Ishikawa (cell line): ENCODE results near the gene WWOX.

Source experiments
- CEBPB ChIP-seq: IDR thresholded peaks from 2 replicates; pipeline ENCODE4 v1.6.1; 2012
- CREB1 ChIP-seq: IDR thresholded peaks from 2 replicates; pipeline ENCODE4 v1.6.1; 2012; ENCODE audit warnings: low read depth
- EGR1 ChIP-seq: IDR thresholded peaks from 2 replicates; pipeline ENCODE4 v1.6.1; 2012
- EP300 ChIP-seq: IDR thresholded peaks from 2 replicates; pipeline ENCODE4 v1.6.1; 2012; ENCODE audit warnings: borderline replicate concordance
- FOXM1 ChIP-seq: IDR thresholded peaks from 2 replicates; pipeline ENCODE4 v1.6.1; 2012; ENCODE audit warnings: low read depth, borderline replicate concordance
- NFIC ChIP-seq: IDR thresholded peaks from 2 replicates; pipeline ENCODE4 v1.6.1; 2012
- RAD21 ChIP-seq: IDR thresholded peaks from 2 replicates; pipeline ENCODE4 v1.6.1; 2012; ENCODE audit warnings: low read depth
- TAF1 ChIP-seq: IDR thresholded peaks from 2 replicates; pipeline ENCODE4 v1.6.1; 2012; ENCODE audit warnings: low read depth, mild to moderate bottlenecking
- TCF12 ChIP-seq: IDR thresholded peaks from 2 replicates; pipeline ENCODE4 v1.6.1; 2012; ENCODE audit warnings: low read depth
- TEAD4 ChIP-seq: IDR thresholded peaks from 2 replicates; pipeline ENCODE4 v1.6.1; 2012
- YY1 ChIP-seq: IDR thresholded peaks from 2 replicates; pipeline ENCODE4 v1.6.1; 2012; ENCODE audit warnings: low read depth
- ZBTB7A ChIP-seq: IDR thresholded peaks from 2 replicates; pipeline ENCODE4 v1.6.1; 2012; ENCODE audit warnings: low read depth
- TF ChIP-seq, protein P1 (sequence below): IDR thresholded peaks from 2 replicates; pipeline ENCODE4 v1.6.1; 2012
- TF ChIP-seq, protein P2 (sequence below): IDR thresholded peaks from 2 replicates; pipeline ENCODE4 v1.6.1; 2012; ENCODE audit warnings: low read depth, mild to moderate bottlenecking
- TF ChIP-seq, protein P3 (sequence below): IDR thresholded peaks from 2 replicates; pipeline ENCODE4 v1.6.1; 2012

The WWOX gene

DNA sequence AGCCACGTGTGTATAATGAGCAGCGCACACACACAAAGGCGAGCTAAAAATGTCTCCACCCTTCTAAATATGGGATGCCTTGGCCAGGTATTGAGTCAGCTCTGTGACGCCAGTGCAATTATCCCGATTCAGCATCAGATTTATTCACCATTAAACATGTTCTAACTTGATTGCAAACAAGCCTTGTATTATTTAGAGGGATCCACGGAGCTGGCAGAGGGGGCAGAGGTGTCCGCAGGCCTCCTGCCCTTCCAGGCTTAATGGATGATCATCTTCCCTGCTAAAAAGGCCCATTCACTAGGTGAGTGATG is 909.4 kb downstream of the WWOX start:
- TF ChIP-seq RAD21 (no peak), FOXM1 (no peak), YY1 (no peak), TCF12 (no peak), EP300 (no peak), ZBTB7A (no peak), TAF1 (no peak), CEBPB (no peak), NFIC (no peak), TEAD4 (no peak), CREB1 (no peak), EGR1 (no peak)
- TF ChIP-seq, protein P1, sequence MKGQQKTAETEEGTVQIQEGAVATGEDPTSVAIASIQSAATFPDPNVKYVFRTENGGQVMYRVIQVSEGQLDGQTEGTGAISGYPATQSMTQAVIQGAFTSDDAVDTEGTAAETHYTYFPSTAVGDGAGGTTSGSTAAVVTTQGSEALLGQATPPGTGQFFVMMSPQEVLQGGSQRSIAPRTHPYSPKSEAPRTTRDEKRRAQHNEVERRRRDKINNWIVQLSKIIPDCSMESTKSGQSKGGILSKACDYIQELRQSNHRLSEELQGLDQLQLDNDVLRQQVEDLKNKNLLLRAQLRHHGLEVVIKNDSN, result no peak
- TF ChIP-seq, protein P2, sequence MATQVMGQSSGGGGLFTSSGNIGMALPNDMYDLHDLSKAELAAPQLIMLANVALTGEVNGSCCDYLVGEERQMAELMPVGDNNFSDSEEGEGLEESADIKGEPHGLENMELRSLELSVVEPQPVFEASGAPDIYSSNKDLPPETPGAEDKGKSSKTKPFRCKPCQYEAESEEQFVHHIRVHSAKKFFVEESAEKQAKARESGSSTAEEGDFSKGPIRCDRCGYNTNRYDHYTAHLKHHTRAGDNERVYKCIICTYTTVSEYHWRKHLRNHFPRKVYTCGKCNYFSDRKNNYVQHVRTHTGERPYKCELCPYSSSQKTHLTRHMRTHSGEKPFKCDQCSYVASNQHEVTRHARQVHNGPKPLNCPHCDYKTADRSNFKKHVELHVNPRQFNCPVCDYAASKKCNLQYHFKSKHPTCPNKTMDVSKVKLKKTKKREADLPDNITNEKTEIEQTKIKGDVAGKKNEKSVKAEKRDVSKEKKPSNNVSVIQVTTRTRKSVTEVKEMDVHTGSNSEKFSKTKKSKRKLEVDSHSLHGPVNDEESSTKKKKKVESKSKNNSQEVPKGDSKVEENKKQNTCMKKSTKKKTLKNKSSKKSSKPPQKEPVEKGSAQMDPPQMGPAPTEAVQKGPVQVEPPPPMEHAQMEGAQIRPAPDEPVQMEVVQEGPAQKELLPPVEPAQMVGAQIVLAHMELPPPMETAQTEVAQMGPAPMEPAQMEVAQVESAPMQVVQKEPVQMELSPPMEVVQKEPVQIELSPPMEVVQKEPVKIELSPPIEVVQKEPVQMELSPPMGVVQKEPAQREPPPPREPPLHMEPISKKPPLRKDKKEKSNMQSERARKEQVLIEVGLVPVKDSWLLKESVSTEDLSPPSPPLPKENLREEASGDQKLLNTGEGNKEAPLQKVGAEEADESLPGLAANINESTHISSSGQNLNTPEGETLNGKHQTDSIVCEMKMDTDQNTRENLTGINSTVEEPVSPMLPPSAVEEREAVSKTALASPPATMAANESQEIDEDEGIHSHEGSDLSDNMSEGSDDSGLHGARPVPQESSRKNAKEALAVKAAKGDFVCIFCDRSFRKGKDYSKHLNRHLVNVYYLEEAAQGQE, result no peak
- TF ChIP-seq, protein P3, sequence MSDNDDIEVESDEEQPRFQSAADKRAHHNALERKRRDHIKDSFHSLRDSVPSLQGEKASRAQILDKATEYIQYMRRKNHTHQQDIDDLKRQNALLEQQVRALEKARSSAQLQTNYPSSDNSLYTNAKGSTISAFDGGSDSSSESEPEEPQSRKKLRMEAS, result no peak

DNA sequence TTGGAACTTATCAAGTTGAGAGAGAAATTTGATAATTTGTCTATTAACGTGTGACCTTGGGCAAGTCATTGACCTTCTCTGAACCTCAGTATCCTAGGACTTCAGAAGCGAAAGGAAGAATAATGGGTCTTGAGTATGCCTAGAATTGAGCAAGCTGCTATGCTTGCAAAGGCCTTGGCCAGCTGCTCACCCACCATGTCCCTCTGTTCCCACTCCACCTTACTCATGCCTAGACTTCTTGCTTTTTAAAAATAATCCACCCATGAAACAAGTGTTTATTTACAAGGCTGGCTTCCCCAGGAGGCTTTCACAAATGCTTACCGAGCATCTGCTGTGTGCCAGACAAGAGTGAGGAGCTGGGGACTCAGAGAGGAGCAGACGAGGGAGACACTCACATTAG is 910.4 kb downstream of the WWOX start:
- TF ChIP-seq CEBPB, result no peak
- TF ChIP-seq ZBTB7A, result no peak
- TF ChIP-seq, protein P2, result no peak
- no peak for TF ChIP-seq EGR1
- TF ChIP-seq TAF1, result no peak
- TF ChIP-seq YY1, result no peak

DNA sequence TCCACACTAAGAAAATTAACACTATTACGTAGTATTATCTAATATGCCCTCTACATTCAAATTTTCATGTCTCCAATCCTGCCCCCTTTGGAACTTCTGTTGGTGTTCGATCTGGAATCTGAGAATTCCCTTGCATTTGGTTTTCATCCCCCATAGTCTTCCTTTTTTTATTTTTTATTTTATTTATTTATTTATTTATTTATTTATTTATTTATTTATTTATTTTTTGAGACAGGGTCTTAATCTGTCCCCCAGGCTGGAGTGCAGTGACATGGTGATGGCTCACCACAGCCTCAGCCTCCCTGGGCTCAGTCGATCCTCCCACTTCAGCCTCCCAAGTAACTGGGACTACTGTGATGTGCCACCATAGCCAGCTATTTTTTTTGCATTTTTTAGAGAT is 911.8 kb downstream of the WWOX start:
- TF ChIP-seq, protein P1, result no peak
- no peak for TF ChIP-seq YY1
- TF ChIP-seq EP300, result no peak
- TF ChIP-seq TEAD4, result no peak
- no peak for TF ChIP-seq CREB1

DNA sequence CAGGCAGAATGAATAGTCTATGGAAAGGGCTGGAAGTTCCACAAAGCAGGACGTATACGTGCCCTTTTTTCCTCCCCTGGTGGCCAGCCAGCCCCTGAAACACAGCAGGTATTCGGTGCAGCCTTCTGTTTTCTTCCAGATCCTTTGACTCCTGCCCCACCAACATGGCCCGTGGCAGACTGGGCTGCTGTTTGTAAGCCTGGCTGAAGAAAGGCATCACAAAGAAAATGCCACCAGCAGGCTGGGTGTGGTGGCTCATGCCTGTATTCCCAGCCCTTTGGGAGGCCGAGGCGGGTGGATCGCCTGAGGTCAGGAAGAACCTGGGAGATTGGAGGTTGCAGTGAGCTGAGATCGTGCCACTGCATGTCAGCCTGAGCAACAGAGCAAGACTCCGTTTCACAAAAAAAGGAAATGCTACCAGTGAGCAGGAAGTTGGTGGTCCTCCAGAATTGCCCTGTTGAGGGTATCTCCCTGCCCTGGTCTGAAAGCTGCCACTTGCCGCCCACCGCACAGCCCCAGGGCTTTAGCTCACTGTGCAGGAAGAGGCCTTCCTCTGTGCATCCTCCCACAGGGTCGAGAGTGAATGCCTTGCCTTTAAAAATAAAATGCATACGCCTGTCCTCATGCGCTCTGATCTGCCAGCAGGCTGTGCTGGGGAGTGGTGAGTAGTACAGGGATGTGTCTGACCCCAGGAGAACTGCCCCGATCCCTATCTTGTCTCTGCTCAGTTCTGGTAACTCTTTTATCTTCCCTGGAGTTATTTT is 913.4 kb downstream of the WWOX start:
- TF ChIP-seq CREB1 (no peak), TAF1 (no peak), CEBPB (no peak), TCF12 (no peak), YY1 (no peak), RAD21 (no peak), EGR1 (no peak), NFIC (no peak), EP300 (no peak)
- TF ChIP-seq, protein P1, result no peak
- TF ChIP-seq, protein P3, result no peak
- TF ChIP-seq, protein P2, result no peak
